ENCODE data around the gene GULP1. TPM values are rescaled to one million over a fixed set of nuclear protein-coding genes. Genes with fewer than 3 reads are reported as not detected.
A peak's percentile ranks its signal among the peaks of the same experiment; 100 is the strongest.

GULP1 gene
- total and polyA plus RNA-seq, 2 of the 13 experiments (the other 11 are each of a cell fraction or from before 2014, with no cell fraction given), result 0.15 TPM; not detected in 1

DNA sequence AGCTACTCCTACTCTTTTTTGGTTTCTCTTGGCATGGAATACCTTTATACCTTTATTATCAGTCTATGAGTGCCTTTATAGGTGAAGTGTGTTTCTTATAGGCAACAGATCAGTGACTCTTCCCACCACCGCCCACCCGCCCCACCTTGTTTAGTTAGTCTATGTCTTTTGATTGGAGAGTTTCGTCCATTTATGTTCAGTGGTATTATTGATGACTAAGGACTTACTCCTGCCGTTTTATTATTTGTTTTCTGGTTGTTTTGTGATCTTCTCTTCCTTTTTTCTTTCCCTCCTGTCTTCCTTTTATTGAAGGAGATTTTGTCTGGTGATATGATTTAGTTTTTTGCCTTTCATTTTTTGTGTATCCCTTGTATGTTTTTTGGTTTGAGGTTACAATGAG, 179.5 kb downstream of the GULP1 start:
- no TSS peak for BruUV-seq (replicated peaks)
- H2AFZ ChIP-seq (ENCODE audit: low read length), result no peak overlapping the region
- DNase-seq (ENCODE audit: low spot score) (no peak), ATAC-seq (no peak), FAIRE-seq (no peak)
- CTCF ChIA-PET (ENCODE audit: low intra/inter-chr PET ratio, low total read pairs), result no interaction called here
- no peak overlapping the region for H3K27ac ChIP-seq (ENCODE audit: extremely low read length, insufficient read depth, low read length)
- POLR2A ChIA-PET, result no interaction called here
- no peaks in the 10 kb centered on the region for H4K20me1 ChIP-seq (ENCODE audit: insufficient read depth, low read length)
- H3K4me1 ChIP-seq (ENCODE audit: insufficient read depth, low read length), result no peaks in the 10 kb centered on the region
- intact Hi-C loops (cut with micrococcal nuclease; ENCODE audit: unreplicated experiment) (no loop called here), in situ Hi-C loops (cut with HindIII; ENCODE audit: extremely low pct_ligation_motif_present, low pct_unique_long_range_greater_than_20kb) (no loop called here)
- TF ChIP-seq NFIC (IDR thresholded peaks at IDR 0.05; ENCODE audit: low read length) (no peak), SUZ12 (IDR thresholded peaks at IDR 0.05; ENCODE audit: low read depth, low read length) (no peak), MAFK (conservative IDR thresholded peaks at IDR 0.05 in 1 of 2, IDR thresholded peaks at IDR 0.05 in 1 of 2; ENCODE audit: low read length in 2 of 2) (peak; percentile 50 to 57), MAFF (IDR thresholded peaks at IDR 0.05; ENCODE audit: low read depth, low read length) (peak; percentile 49; the same call in 1 of the 2 replicates)
- TF ChIP-seq, protein P1, sequence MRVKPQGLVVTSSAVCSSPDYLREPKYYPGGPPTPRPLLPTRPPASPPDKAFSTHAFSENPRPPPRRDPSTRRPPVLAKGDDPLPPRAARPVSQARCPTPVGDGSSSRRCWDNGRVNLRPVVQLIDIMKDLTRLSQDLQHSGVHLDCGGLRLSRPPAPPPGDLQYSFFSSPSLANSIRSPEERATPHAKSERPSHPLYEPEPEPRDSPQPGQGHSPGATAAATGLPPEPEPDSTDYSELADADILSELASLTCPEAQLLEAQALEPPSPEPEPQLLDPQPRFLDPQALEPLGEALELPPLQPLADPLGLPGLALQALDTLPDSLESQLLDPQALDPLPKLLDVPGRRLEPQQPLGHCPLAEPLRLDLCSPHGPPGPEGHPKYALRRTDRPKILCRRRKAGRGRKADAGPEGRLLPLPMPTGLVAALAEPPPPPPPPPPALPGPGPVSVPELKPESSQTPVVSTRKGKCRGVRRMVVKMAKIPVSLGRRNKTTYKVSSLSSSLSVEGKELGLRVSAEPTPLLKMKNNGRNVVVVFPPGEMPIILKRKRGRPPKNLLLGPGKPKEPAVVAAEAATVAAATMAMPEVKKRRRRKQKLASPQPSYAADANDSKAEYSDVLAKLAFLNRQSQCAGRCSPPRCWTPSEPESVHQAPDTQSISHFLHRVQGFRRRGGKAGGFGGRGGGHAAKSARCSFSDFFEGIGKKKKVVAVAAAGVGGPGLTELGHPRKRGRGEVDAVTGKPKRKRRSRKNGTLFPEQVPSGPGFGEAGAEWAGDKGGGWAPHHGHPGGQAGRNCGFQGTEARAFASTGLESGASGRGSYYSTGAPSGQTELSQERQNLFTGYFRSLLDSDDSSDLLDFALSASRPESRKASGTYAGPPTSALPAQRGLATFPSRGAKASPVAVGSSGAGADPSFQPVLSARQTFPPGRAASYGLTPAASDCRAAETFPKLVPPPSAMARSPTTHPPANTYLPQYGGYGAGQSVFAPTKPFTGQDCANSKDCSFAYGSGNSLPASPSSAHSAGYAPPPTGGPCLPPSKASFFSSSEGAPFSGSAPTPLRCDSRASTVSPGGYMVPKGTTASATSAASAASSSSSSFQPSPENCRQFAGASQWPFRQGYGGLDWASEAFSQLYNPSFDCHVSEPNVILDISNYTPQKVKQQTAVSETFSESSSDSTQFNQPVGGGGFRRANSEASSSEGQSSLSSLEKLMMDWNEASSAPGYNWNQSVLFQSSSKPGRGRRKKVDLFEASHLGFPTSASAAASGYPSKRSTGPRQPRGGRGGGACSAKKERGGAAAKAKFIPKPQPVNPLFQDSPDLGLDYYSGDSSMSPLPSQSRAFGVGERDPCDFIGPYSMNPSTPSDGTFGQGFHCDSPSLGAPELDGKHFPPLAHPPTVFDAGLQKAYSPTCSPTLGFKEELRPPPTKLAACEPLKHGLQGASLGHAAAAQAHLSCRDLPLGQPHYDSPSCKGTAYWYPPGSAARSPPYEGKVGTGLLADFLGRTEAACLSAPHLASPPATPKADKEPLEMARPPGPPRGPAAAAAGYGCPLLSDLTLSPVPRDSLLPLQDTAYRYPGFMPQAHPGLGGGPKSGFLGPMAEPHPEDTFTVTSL (CRISPR knock-in tag; IDR thresholded peaks at IDR 0.05; ENCODE audit: borderline replicate concordance), result no peak
- TF ChIP-seq, protein P2, sequence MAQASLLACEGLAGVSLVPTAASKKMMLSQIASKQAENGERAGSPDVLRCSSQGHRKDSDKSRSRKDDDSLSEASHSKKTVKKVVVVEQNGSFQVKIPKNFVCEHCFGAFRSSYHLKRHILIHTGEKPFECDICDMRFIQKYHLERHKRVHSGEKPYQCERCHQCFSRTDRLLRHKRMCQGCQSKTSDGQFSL (CRISPR knock-in tag; IDR thresholded peaks at IDR 0.05), result no peak
- no peaks in the 10 kb centered on the region for H3K36me3 ChIP-seq (replicated peaks in 1 of 2; ENCODE audit: control insufficient read depth in 1 of 2, insufficient read depth in 2 of 2, low read length in 2 of 2)
- H3K79me2 ChIP-seq (ENCODE audit: insufficient read depth, low read length), result no peaks in the 10 kb centered on the region
- WGBS (ENCODE audit: low lambda C conversion rate), result 5% methylated on average over 4 of the region's 4 CpGs
- H3K9ac ChIP-seq (ENCODE audit: insufficient read depth, low read depth, low read length), result no peak overlapping the region
- no peak overlapping the region for H3K4me2 ChIP-seq (ENCODE audit: low read depth, low read length)
- no peaks in the 10 kb centered on the region for H3K27me3 ChIP-seq (ENCODE audit: control insufficient read depth in 1 of 2, insufficient read depth in 2 of 2, low read length in 2 of 2)
- H3K9me3 ChIP-seq (ENCODE audit: low read length), result no peaks in the 10 kb centered on the region
- H3K4me3 ChIP-seq (replicated peaks in 1 of 3; ENCODE audit: insufficient read depth in 1 of 3, low read depth in 2 of 3, low read length in 3 of 3), result no peak overlapping the region

Measured in HepG2 (cell line).